GM19395 (cell line): ENCODE data around the gene PANK1.
"Not testable (repeated sequence)": the region's sequence is repeated elsewhere in the genome, so short reads cannot be mapped to it uniquely, and the experiment has no call there.

Experiments used
- ATAC-seq: cut with Tn5 transposase; IDR thresholded peaks from one replicate; pipeline ENCODE4 v1.9.1; 2021; ENCODE audit warnings: mild to moderate bottlenecking, moderate library complexity; ENCODE audit not compliant: unreplicated experiment

PANK1 gene

GRCh38 chr10:89576022-89576421 is 69.0 kb downstream of the PANK1 start:
- no peak for ATAC-seq

- ATAC-seq: no peak
Observed at GRCh38 chr10:89575031-89575430, 70.0 kb downstream of the PANK1 start.

GRCh38 chr10:89574368-89574767 is 70.7 kb downstream of the PANK1 start:
- no peak for ATAC-seq

GRCh38 chr10:89567576-89568245 is 77.3 kb downstream of the PANK1 start:
- no peak for ATAC-seq

GRCh38 chr10:89566992-89567391 is 78.0 kb downstream of the PANK1 start:
- no peak for ATAC-seq

- ATAC-seq: no peak
Observed at GRCh38 chr10:89566095-89566950, 78.7 kb downstream of the PANK1 start.

- no peak for ATAC-seq
Observed at GRCh38 chr10:89565180-89565579, 79.9 kb downstream of the PANK1 start.

- ATAC-seq: no peak
Observed at GRCh38 chr10:89563861-89564478, 81.1 kb downstream of the PANK1 start.

- ATAC-seq: no peak
Observed at GRCh38 chr10:89563311-89563710, 81.7 kb downstream of the PANK1 start.

- no peak for ATAC-seq
Observed at GRCh38 chr10:89556600-89556999, 88.4 kb downstream of the PANK1 start.

GRCh38 chr10:89555688-89556445 is 89.2 kb downstream of the PANK1 start:
- no peak for ATAC-seq

- no peak for ATAC-seq
Observed at GRCh38 chr10:89554433-89554832, 90.6 kb downstream of the PANK1 start.

- no peak for ATAC-seq
Observed at GRCh38 chr10:89553064-89553734, 91.8 kb downstream of the PANK1 start.

- no peak for ATAC-seq
Observed at GRCh38 chr10:89552213-89552612, 92.8 kb downstream of the PANK1 start.

- no peak for ATAC-seq
Observed at GRCh38 chr10:89550509-89550908, 94.5 kb downstream of the PANK1 start.

GRCh38 chr10:89549510-89549909 is 95.5 kb downstream of the PANK1 start:
- no peak for ATAC-seq

- ATAC-seq: no peak
Observed at GRCh38 chr10:89548673-89549072, 96.4 kb downstream of the PANK1 start.

GRCh38 chr10:89547853-89548513 is 97.1 kb downstream of the PANK1 start:
- no peak for ATAC-seq

GRCh38 chr10:89546651-89547050 is 98.4 kb downstream of the PANK1 start:
- not testable (repeated sequence) for ATAC-seq

GRCh38 chr10:89543841-89544240 is 101.2 kb downstream of the PANK1 start:
- ATAC-seq: no peak
